Endothelial cell of umbilical vein (primary cell): Measurements from ENCODE around the gene PLAC8L1. TPM values are rescaled to one million over a fixed set of nuclear protein-coding genes. Genes with fewer than 3 reads are reported as not detected.

ENCODE experiments used
- BruUV-seq: library from RNA; stranded (reverse); fragments of 400-500 nt; replicated peaks from 2 replicates; lab custom pipeline; 2021; lab: Mats Ljungman, UMichigan
- CTCF ChIA-PET: fragments of 300-600, 350-600 bp; sonication (Branson Sonifier 250); formaldehyde crosslinking; loops from one replicate; lab custom pipeline; 2021; ENCODE audit warnings: antibody characterized with exemption, inconsistent platforms; lab: Charles Lee
- POLR2A ChIA-PET: fragments of 300-600, 350-600 bp; sonication (Branson Sonifier 250); formaldehyde crosslinking; loops from one replicate; lab custom pipeline; 2021; ENCODE audit warnings: antibody characterized with exemption, inconsistent platforms; lab: Charles Lee
- DNase-seq: peaks from one replicate; pipeline ENCODE4 v3.0.0-alpha.2; 2011; ENCODE audit warnings: low read depth, low spot score
- FAIRE-seq: peaks from 2 replicates; lab custom pipeline; 2011; peaks lifted over from hg19 to GRCh38; lab: Jason Lieb, UNC
- H2AFZ ChIP-seq: 2 replicates; pipeline ENCODE4 v1.6.0; 2012; ENCODE audit warnings: low read depth, low read length, control low read depth, inconsistent platforms
- H3K27ac ChIP-seq: 2 replicates; pipeline ENCODE4 v1.5.1; 2011; ENCODE audit warnings: low read depth, mild to moderate bottlenecking, control low read depth, low read length, moderate library complexity; ENCODE audit not compliant: insufficient read depth
- H3K27me3 ChIP-seq, 2 experiments: 2 replicates each; pipeline versions ENCODE4 v1.6.0 to v1.6.1; 2011; ENCODE audit warnings: low read length in 2 of 2, mixed read lengths in 1 of 2; ENCODE audit not compliant: control insufficient read depth in 2 of 2, insufficient read depth in 2 of 2
- H3K36me3 ChIP-seq, 2 experiments: 2 replicates in 1 of 2; 3 replicates in 1 of 2; pipeline ENCODE4 v1.5.1; 2011; ENCODE audit warnings: low read length in 2 of 2, mild to moderate bottlenecking in 1 of 2, moderate library complexity in 1 of 2; ENCODE audit not compliant: control insufficient read depth in 2 of 2, insufficient read depth in 2 of 2; ENCODE audit errors: extremely low read depth in 1 of 2
- H3K4me1 ChIP-seq: 3 replicates; pipeline ENCODE4 v1.5.1; 2011; ENCODE audit warnings: mild to moderate bottlenecking, low read length; ENCODE audit not compliant: control insufficient read depth, insufficient read depth; ENCODE audit errors: extremely low read depth
- H3K4me2 ChIP-seq: 2 replicates; pipeline ENCODE4 v1.6.1; 2011; ENCODE audit warnings: low read length, control low read depth, mixed read lengths; ENCODE audit not compliant: insufficient read depth
- H3K4me3 ChIP-seq, 3 experiments: fragments of 200-600 bp in 1 of 3; sonication (generic), shearing (Covaris generic) in 1 of 3; replicated peaks in 1 of 3; 2 replicates each; pipeline ENCODE4 v1.5.1; 2011 to 2016; ENCODE audit warnings: control low read depth in 3 of 3, low read length in 3 of 3, mild to moderate bottlenecking in 2 of 3, inconsistent platforms in 1 of 3, low read depth in 1 of 3, moderate library complexity in 1 of 3; ENCODE audit not compliant: insufficient read depth in 1 of 3
- H3K79me2 ChIP-seq: 2 replicates; pipeline ENCODE4 v1.6.0; 2012; ENCODE audit warnings: low read length, inconsistent platforms; ENCODE audit not compliant: control insufficient read depth, insufficient read depth
- H3K9ac ChIP-seq: replicated peaks from 2 replicates; pipeline ENCODE3; 2011; ENCODE audit warnings: low read length, control low read depth; ENCODE audit not compliant: insufficient read depth; ENCODE audit errors: extremely low read depth
- H3K9me1 ChIP-seq: replicated peaks from 3 replicates; pipeline ENCODE4 v1.6.0; 2011; ENCODE audit warnings: mild to moderate bottlenecking, low read length; ENCODE audit not compliant: control insufficient read depth, insufficient read depth; ENCODE audit errors: extremely low read depth
- H3K9me3 ChIP-seq: replicated peaks from 2 replicates; pipeline ENCODE4 v1.5.1; 2012; ENCODE audit warnings: low read length, inconsistent platforms; ENCODE audit not compliant: control insufficient read depth, insufficient read depth
- H4K20me1 ChIP-seq: replicated peaks from 2 replicates; pipeline ENCODE3; 2011; ENCODE audit warnings: mild to moderate bottlenecking, low read length; ENCODE audit not compliant: control insufficient read depth, insufficient read depth; ENCODE audit errors: extremely low read depth
- CTCF ChIP-seq, 2 donors: IDR thresholded peaks; 1 replicate in 1 of 2; 2 replicates in 1 of 2; pipeline ENCODE4 v1.5.1; 2011; ENCODE audit warnings: low read length in 2 of 2, mild to moderate bottlenecking in 2 of 2, moderate library complexity in 2 of 2, control low read depth in 1 of 2, inconsistent platforms in 1 of 2, low read depth in 1 of 2; ENCODE audit not compliant: insufficient read depth in 1 of 2; ENCODE audit errors: extremely low read depth in 1 of 2
- FOS ChIP-seq: IDR thresholded peaks from 2 replicates; pipeline ENCODE4 v1.6.1; 2011; ENCODE audit warnings: mild to moderate bottlenecking, low read length, moderate library complexity, borderline replicate concordance; ENCODE audit not compliant: insufficient read depth
- GATA2 ChIP-seq: IDR thresholded peaks from 2 replicates; pipeline ENCODE4 v1.7.0; 2011; ENCODE audit warnings: low read depth, mild to moderate bottlenecking, moderate library complexity, mixed read lengths, low read length; ENCODE audit not compliant: insufficient read length, insufficient read depth
- JUN ChIP-seq: IDR thresholded peaks from 2 replicates; pipeline ENCODE4 v1.6.1; 2011; ENCODE audit warnings: borderline replicate concordance, low read depth; ENCODE audit not compliant: insufficient read length, insufficient read depth
- MYC ChIP-seq: IDR thresholded peaks from one replicate; pipeline ENCODE4 v1.6.1; 2011; ENCODE audit warnings: mild to moderate bottlenecking, low read depth, low read length
- POLR2AphosphoS5 ChIP-seq: IDR thresholded peaks from 2 replicates; pipeline ENCODE4 v1.6.1; 2012; ENCODE audit warnings: low read depth, mild to moderate bottlenecking, control low read depth, low read length, moderate library complexity; ENCODE audit not compliant: insufficient read depth
- dilution Hi-C: fragments of 300-500 bp; cut with MboI; formaldehyde crosslinking; loops from one replicate; pipeline ENCODE4 v1.15.0; 2019; ENCODE audit warnings: low sequenced_read_pairs; ENCODE audit not compliant: extremely low pct_ligation_motif_present
- intact Hi-C: fragments of 100-400 bp; cut with micrococcal nuclease; formaldehyde crosslinking; loops from one replicate; pipeline ENCODE4 v1.10.0; 2022
- polyA plus RNA-seq, 4 experiments: library from polyadenylated mRNA; depleted of rRNA in 3 of 4; stranded (reverse) in 3 of 4; unstranded in 1 of 4; fragments of >200 nt; gene quantifications; 2 replicates each; pipeline versions ENCODE4 v1.2.1 to v1.2.3, GENCODE V29; 2011 to 2012; ENCODE audit warnings: missing spikeins in 1 of 4
- total RNA-seq: library from RNA; stranded (reverse); gene quantifications from 2 replicates; pipeline ENCODE4 v1.2.3, GENCODE V29; 2021

PLAC8L1 gene
- total and polyA plus RNA-seq, 2 donors (not counting 3 experiments of a cell fraction or from before 2014, with no cell fraction given), result 0.80 to 0.99 TPM

- dilution Hi-C loops, result no loop called here
- H3K4me3 ChIP-seq, result no peak overlapping the region
- H2AFZ ChIP-seq, result no peak overlapping the region
- H3K4me1 ChIP-seq, result no peaks in the 10 kb centered on the region
- H3K79me2 ChIP-seq, result no peaks in the 10 kb centered on the region
- H3K36me3 ChIP-seq, result no peaks in the 10 kb centered on the region
- BruUV-seq, result no TSS peak
- ChIA-PET CTCF (no interaction called here), POLR2A (no interaction called here)
- FAIRE-seq (no peak), DNase-seq (no peak)
- H3K9me1 ChIP-seq, result no peaks in the 10 kb centered on the region
- H3K27me3 ChIP-seq, result peaks cover 2 to 6% of the 10 kb centered on the region in 2 experiments
- no peak overlapping the region for H3K4me2 ChIP-seq
- H4K20me1 ChIP-seq, result no peaks in the 10 kb centered on the region
- no peak for TF ChIP-seq POLR2AphosphoS5
- no peak for TF ChIP-seq FOS
- no peak for TF ChIP-seq MYC
- TF ChIP-seq JUN, result no peak
- TF ChIP-seq GATA2, result no peak
- no peak for TF ChIP-seq CTCF (IDR thresholded peaks at IDR 0.05; ENCODE audit: extremely low read depth in 1 of 2, insufficient read depth in 1 of 2, low read depth in 1 of 2, low read length in 2 of 2)
- no peak overlapping the region for H3K27ac ChIP-seq
- no peaks in the 10 kb centered on the region for H3K9me3 ChIP-seq
- intact Hi-C loops, result no loop called here
- H3K9ac ChIP-seq, result no peak overlapping the region
These were observed 25.5 kb downstream of the PLAC8L1 start for GRCh38 chr5:146079695-146080373.
